GOT3 (cell line): ENCODE results near the gene TANC1.

ENCODE experiments used
- DNase-seq: peaks from one replicate; lab custom pipeline; 2025; ENCODE audit warnings: mixed read lengths; lab: John Stamatoyannopoulos, UW

The TANC1 gene

GRCh38 chr2:159225025-159226016 lies 256.9 kb downstream of the TANC1 start:
- DNase-seq, result no peak

- no peak for DNase-seq
These were observed 257.6 kb downstream of the TANC1 start for GRCh38 chr2:159226059-159226461.

DNA sequence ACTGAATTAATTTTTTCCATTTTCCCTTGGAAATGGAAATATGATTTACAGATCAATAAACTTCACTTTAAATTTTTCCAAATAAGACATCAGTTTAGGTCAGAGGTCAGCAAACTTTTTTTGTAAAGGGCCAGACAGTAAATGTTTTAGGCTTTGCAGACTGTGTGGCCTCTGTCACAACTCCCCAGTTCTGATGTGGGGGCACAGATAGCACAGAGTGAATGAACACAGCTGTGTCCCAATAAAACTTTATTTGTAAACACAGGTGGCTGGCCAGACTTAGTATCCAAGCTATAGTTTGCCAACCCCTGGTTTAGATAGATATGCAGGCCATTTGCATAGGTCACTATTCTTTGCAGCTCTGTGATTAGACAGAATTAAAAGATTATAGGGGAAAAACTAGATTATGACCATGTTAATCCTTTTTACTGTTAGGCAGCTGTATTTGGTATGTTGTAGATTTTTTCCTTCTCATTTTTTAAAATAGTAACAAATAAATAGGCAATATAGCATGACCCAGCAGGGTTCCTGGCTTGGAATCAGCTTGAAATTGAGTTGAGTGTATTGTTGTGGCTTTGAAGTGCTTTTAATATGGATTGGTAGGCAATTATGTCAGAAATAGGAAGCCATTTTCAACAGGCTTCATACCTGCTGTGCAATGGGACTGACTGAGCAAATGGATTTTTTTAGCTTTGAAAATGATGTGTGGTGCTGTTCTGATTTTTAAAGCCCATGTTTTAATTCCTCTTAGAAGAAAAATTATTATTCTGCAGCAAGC lies 258.4 kb downstream of the TANC1 start:
- no peak for DNase-seq

DNA sequence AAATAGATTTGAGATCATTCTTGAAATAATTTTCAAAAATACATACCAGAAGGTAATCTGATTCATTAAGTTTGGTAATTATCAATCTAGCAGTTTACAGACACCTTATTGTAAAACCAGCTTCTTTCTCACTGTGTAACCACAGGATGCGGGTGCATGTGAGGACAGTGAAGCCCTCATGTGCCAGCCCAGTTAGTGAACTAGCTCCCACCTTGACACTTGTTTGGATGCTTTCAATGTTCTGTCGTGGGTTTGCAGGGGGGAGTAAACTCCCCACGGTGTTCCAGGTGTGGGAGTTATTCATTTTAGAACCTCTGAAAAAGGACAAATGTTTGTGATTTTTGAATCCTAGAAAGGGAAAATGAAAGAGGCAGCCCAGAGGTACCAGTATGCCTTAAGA lies 259.0 kb downstream of the TANC1 start:
- DNase-seq, result no peak

GRCh38 chr2:159228081-159228581 lies 259.7 kb downstream of the TANC1 start:
- no peak for DNase-seq

DNA sequence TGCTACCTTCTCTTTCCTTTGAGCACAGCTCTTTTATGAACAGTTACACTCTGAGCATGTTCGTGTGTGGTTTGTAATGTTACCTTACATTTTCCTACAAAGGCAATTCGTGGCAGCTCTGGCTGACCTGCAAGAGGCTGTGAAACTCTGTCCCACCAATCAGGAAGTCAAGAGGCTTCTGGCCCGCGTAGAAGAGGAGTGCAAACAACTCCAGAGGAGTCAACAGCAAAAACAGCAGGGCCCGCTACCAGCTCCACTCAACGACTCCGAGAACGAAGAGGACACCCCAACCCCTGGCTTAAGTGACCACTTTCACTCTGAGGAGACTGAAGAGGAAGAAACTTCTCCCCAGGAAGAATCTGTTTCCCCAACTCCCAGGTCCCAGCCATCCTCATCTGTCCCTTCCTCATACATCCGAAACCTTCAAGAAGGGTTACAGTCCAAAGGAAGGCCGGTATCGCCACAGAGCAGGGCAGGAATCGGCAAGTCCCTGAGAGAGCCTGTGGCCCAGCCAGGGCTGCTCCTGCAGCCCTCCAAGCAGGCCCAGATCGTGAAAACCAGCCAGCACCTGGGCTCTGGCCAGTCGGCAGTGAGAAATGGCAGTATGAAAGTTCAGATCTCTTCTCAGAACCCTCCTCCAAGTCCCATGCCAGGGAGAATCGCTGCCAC lies 261.2 kb downstream of the TANC1 start:
- DNase-seq, result no peak

GRCh38 chr2:159230145-159230877 lies 261.9 kb downstream of the TANC1 start:
- no peak for DNase-seq

- no peak for DNase-seq
These were observed 264.2 kb downstream of the TANC1 start for GRCh38 chr2:159232456-159233170.

- no peak for DNase-seq
These were observed 266.4 kb downstream of the TANC1 start for GRCh38 chr2:159234868-159235267.

- DNase-seq, result no peak
These were observed 275.1 kb downstream of the TANC1 start for GRCh38 chr2:159243529-159243928.

DNA sequence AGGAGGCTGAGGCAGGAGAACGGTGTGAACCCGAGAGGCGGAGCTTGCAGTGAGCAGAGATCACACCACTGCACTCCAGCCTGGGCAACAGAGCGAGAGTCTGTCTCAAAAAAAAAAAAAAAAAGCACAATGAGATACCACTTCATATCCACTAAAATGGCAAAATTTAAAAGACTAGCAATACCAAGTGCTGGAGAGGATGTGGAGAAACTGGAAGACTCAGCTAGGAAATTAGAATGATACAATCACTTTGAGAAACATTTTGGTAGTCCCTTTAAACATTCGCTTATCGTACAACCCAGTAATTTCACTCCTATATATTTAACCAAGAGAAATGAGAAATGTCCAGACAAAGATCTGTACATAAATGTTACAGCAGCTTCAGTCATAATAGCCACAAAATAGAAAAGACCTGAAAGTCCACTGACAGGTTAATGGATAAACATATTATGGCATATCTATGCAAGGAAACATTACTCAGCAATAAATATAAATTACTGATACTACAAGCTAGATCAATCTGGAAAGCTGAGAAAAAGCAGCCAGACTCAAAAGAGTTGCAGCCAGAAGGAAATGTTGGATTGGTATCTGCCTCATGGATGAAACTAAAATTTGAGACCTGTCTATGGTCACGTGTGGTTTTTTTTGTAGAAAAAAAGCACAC lies 278.0 kb downstream of the TANC1 start:
- no peak for DNase-seq

- DNase-seq, result no peak
These were observed 281.7 kb downstream of the TANC1 start for GRCh38 chr2:159249990-159250715.

- no peak for DNase-seq
These were observed 283.1 kb downstream of the TANC1 start for GRCh38 chr2:159251296-159252173.

- DNase-seq, result no peak
These were observed 284.5 kb downstream of the TANC1 start for GRCh38 chr2:159252905-159253304.

GRCh38 chr2:159256159-159256558 lies 287.7 kb downstream of the TANC1 start:
- no peak for DNase-seq

DNA sequence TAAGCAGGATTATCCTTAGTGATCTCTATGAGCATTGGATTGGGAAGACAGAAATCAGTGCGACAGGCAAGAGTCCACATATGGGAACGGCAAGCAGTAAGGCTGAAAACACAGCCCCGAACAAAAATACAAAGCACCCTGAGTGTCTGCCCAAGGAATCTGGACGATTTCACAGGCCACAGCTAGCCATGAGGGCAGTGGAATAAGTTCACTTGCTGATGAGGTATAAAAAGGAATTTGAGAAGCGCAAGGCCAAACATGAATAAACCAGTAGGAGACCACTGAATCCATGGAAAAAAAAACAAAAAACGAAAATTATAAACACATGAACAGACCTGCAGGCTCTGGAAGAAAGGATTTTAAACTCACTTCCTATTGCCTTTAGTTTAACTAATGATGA lies 293.8 kb downstream of the TANC1 start:
- DNase-seq, result no peak

DNA sequence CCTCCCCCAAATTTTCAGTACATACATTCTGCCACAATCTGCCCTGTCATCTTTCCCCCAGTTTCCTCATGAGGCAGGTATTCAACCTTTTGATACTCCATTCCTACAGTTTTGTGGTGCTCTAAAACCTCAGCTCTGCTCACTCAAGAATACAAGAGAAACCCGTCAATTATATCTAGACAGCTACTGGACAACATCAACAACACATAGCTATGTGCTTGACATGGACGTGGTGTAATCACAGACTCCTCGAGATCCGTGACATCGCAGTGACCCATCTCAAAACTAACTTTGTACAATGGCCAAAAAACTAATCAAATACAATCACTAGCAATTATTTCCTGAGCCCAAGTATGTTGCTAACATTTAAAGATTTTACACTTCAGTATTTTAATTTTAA lies 294.5 kb downstream of the TANC1 start:
- DNase-seq, result no peak

- DNase-seq, result no peak
These were observed 296.7 kb downstream of the TANC1 start for GRCh38 chr2:159265171-159265576.

DNA sequence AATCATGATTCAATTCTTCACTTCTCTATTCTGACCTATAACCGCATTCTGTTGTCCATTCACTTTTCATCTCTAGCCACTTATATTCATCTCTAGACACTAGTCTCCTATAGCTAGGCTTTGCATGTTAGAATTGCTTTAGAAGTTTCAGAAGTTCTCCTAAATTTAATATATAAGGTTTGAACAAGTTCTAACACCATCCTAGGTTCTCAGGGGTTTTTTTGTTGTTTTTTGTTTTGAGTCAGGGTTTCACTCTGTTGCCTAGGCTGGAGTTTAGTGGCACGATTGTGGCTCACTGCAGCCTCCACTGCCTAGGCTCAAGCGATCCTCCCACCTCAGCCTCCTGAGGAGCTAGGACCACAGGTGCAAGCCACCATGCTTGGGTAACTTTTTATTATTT lies 298.1 kb downstream of the TANC1 start:
- no peak for DNase-seq
